WTC11 (cell line): ENCODE data around the gene MAPK14.

Source experiments
- CREB1 ChIP-seq: sonication (generic); formaldehyde crosslinking; IDR thresholded peaks from 2 replicates; pipeline ENCODE4 v1.8.0; 2023; ENCODE audit warnings: mild to moderate bottlenecking, missing genetic modification reagents
- CTCF ChIP-seq: fragments of 200-600 bp; IDR thresholded peaks from 2 replicates; pipeline ENCODE4 v1.8.0; 2022; ENCODE audit warnings: antibody characterized with exemption
- GABPB1 ChIP-seq: sonication (generic); formaldehyde crosslinking; IDR thresholded peaks from 2 replicates; pipeline ENCODE4 v1.8.1; 2023; ENCODE audit warnings: mild to moderate bottlenecking, missing genetic modification reagents
- ZNF512 ChIP-seq: sonication (generic); formaldehyde crosslinking; IDR thresholded peaks from 2 replicates; pipeline ENCODE4 v1.8.1; 2022; ENCODE audit warnings: missing genetic modification reagents, borderline replicate concordance
- TF ChIP-seq, protein P1 (sequence below): sonication (generic); formaldehyde crosslinking; IDR thresholded peaks from 2 replicates; pipeline ENCODE4 v1.8.1; 2022; ENCODE audit warnings: mild to moderate bottlenecking, missing genetic modification reagents, moderate library complexity, borderline replicate concordance
- TF ChIP-seq, protein P2 (sequence below): fragments of 250-450 bp; sonication (Bioruptor Pico); IDR thresholded peaks from 2 replicates; pipeline ENCODE4 v1.9.0; 2021; ENCODE audit warnings: mild to moderate bottlenecking

DNA sequence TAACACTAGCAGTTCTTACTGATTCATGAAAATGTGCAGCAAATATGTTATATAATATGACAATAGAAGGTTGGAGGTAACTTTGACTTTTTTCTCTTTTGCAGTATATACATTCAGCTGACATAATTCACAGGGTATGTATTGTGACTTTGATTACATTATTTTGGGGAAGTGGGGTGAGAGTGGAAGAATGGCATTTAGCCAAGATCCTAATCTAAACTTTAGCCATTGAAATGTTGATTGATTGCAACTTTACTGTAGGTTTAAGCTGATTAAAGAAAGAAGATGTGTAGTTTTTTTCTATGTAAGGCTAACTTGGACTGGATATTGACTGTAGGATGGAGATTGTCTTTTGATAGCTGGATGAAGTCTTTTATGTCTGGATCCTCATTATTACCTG is 46.0 kb downstream of the MAPK14 start:
- TF ChIP-seq CREB1 (CRISPR knock-in tag) (no peak), CTCF (no peak), ZNF512 (CRISPR knock-in tag) (no peak), GABPB1 (CRISPR knock-in tag) (no peak)
- TF ChIP-seq, protein P1, sequence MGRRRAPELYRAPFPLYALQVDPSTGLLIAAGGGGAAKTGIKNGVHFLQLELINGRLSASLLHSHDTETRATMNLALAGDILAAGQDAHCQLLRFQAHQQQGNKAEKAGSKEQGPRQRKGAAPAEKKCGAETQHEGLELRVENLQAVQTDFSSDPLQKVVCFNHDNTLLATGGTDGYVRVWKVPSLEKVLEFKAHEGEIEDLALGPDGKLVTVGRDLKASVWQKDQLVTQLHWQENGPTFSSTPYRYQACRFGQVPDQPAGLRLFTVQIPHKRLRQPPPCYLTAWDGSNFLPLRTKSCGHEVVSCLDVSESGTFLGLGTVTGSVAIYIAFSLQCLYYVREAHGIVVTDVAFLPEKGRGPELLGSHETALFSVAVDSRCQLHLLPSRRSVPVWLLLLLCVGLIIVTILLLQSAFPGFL (CRISPR knock-in tag): no peak
- TF ChIP-seq, protein P2, sequence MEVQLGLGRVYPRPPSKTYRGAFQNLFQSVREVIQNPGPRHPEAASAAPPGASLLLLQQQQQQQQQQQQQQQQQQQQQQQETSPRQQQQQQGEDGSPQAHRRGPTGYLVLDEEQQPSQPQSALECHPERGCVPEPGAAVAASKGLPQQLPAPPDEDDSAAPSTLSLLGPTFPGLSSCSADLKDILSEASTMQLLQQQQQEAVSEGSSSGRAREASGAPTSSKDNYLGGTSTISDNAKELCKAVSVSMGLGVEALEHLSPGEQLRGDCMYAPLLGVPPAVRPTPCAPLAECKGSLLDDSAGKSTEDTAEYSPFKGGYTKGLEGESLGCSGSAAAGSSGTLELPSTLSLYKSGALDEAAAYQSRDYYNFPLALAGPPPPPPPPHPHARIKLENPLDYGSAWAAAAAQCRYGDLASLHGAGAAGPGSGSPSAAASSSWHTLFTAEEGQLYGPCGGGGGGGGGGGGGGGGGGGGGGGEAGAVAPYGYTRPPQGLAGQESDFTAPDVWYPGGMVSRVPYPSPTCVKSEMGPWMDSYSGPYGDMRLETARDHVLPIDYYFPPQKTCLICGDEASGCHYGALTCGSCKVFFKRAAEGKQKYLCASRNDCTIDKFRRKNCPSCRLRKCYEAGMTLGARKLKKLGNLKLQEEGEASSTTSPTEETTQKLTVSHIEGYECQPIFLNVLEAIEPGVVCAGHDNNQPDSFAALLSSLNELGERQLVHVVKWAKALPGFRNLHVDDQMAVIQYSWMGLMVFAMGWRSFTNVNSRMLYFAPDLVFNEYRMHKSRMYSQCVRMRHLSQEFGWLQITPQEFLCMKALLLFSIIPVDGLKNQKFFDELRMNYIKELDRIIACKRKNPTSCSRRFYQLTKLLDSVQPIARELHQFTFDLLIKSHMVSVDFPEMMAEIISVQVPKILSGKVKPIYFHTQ (CRISPR knock-in tag): no peak
